Neural crest cell (in vitro differentiated cells): ENCODE data around the gene SLC25A1. TPM values are rescaled to one million over a fixed set of nuclear protein-coding genes. Genes with fewer than 3 reads are reported as not detected.
"Not testable (repeated sequence)": the region's sequence is repeated elsewhere in the genome, so short reads cannot be mapped to it uniquely, and the experiment has no call there.

ENCODE experiments used
- DNase-seq: peaks from one replicate; pipeline ENCODE4 v3.0.0; 2021; ENCODE audit warnings: low read depth, mixed read lengths, low spot score
- H3K27ac Mint-ChIP-seq: one replicate; pipeline ENCODE4 v1.8.0; 2021; ENCODE audit warnings: mild to moderate bottlenecking, mixed read lengths; ENCODE audit not compliant: unreplicated experiment
- H3K27me3 Mint-ChIP-seq: 2 replicates; pipeline ENCODE4 v1.8.0; 2021; ENCODE audit warnings: low read depth, mild to moderate bottlenecking, mixed read lengths
- H3K36me3 Mint-ChIP-seq: 2 replicates; pipeline ENCODE4 v1.8.0; 2021; ENCODE audit warnings: low read depth, mild to moderate bottlenecking, mixed read lengths
- H3K4me1 Mint-ChIP-seq: 2 replicates; pipeline ENCODE4 v1.8.0; 2021; ENCODE audit warnings: mixed read lengths
- H3K4me3 Mint-ChIP-seq: one replicate; pipeline ENCODE4 v1.8.0; 2021; ENCODE audit warnings: mild to moderate bottlenecking, mixed read lengths
- H3K9me3 Mint-ChIP-seq: 2 replicates; pipeline ENCODE4 v1.8.0; 2021; ENCODE audit warnings: mixed read lengths
- total RNA-seq: library from RNA; stranded (reverse); gene quantifications from 2 replicates; pipeline ENCODE4 v1.2.1, GENCODE V29; 2021
- TF ChIP-seq, protein P1 (sequence below): fragments of 200-600 bp; sonication (generic); conservative IDR thresholded peaks from 2 replicates; pipeline ENCODE4 v1.5.0; 2021; ENCODE audit warnings: antibody characterized with exemption, mild to moderate bottlenecking

Gene SLC25A1
- total RNA-seq, 1 donor from 2014 or later: 173 TPM

DNA sequence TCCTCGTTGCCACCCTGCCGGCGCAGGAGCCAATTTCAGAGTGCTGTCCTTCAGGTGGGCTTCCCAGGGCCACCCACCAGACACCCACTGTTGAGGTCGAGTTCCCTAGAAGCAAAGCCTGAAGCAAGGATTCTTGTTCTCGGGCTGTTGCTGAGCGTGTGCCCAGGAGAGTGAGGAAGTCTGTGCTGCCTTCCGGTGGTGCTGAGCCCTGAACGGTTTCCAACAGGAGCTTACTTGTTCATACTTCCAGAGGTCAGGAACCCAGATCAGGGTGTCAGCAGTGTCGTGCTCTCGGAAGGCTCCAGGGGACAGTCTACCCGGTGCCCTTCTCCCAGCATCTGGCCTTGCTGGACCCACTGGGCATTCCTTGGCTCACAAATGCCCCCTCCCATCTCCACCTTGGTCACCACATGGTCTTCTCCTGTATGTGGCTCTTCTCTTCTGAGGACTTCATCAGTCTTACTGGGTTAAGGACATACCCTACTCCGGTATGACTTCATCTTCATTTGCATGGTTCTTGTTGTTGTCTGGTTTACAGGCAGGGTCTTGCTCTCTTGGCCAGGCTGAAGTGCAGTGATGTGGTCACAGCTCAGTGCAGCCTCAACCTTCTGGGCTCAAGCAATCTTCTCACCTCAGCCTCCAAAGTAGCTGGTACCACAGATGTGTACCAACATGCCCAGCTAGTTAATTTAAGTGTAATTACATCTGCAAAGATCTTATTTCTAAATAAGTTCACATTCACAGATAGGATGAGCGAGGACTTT is 11.2 kb downstream of the SLC25A1 start:
- H3K36me3 Mint-ChIP-seq: no peaks in the 10 kb centered on the region
- no peak overlapping the region for H3K27ac Mint-ChIP-seq
- peaks cover 20% of the 10 kb centered on the region for H3K4me1 Mint-ChIP-seq
- peaks cover 81% of the 10 kb centered on the region for H3K27me3 Mint-ChIP-seq
- no peak for DNase-seq
- no peaks in the 10 kb centered on the region for H3K9me3 Mint-ChIP-seq
- H3K4me3 Mint-ChIP-seq: peak overlapping the region; percentile 69
- TF ChIP-seq, protein P1, sequence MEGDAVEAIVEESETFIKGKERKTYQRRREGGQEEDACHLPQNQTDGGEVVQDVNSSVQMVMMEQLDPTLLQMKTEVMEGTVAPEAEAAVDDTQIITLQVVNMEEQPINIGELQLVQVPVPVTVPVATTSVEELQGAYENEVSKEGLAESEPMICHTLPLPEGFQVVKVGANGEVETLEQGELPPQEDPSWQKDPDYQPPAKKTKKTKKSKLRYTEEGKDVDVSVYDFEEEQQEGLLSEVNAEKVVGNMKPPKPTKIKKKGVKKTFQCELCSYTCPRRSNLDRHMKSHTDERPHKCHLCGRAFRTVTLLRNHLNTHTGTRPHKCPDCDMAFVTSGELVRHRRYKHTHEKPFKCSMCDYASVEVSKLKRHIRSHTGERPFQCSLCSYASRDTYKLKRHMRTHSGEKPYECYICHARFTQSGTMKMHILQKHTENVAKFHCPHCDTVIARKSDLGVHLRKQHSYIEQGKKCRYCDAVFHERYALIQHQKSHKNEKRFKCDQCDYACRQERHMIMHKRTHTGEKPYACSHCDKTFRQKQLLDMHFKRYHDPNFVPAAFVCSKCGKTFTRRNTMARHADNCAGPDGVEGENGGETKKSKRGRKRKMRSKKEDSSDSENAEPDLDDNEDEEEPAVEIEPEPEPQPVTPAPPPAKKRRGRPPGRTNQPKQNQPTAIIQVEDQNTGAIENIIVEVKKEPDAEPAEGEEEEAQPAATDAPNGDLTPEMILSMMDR: no peak

DNA sequence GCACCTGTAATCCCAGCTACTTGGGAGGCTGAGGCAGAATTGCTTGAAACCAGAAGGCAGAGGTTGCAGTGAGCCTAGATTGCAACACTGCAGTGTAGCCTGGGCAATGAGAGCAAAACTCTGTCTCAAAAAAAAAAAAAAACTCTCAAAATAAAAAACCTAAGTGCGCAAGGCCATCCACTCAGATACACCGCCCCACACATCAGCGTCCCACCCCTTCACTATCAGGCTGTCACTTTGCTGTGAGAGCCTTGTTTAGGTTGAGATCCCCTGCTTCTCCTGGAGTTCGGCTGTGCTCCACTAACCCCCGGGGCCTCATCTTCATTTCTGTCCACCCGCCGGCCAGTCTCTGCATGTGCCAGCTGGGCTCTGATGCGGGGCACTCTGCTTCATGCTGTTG is 12.1 kb downstream of the SLC25A1 start:
- Mint-ChIP-seq H3K9me3 (no peaks in the 10 kb centered on the region), H3K4me1 (peaks cover 16% of the 10 kb centered on the region), H3K27ac (no peak overlapping the region), H3K4me3 (no peak overlapping the region), H3K36me3 (no peaks in the 10 kb centered on the region), H3K27me3 (peaks cover 84% of the 10 kb centered on the region)
- TF ChIP-seq, protein P1: no peak
- no peak for DNase-seq

DNA sequence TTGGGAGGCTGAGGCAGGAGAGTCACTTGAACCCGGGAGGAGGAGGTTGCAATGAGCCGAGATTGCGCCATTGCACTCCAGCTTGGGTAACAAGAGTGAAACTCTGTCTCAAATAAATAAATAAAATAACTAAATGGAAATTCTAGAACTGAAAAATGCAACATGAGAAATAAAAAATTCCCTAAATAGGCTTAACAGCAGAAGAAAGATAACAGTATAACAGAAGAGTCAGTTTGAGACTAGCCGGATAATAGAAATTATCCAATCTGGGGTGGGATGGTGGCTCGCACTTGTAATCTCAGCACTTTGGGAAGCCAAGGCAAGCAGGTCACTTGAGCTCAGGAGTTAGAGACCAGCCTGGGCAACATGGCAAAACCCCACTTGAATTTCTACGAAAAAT is 14.1 kb downstream of the SLC25A1 start:
- H3K36me3 Mint-ChIP-seq: no peaks in the 10 kb centered on the region
- no peak overlapping the region for H3K27ac Mint-ChIP-seq
- H3K4me1 Mint-ChIP-seq: peaks cover 9% of the 10 kb centered on the region
- no peak overlapping the region for H3K4me3 Mint-ChIP-seq
- no peak for DNase-seq
- TF ChIP-seq, protein P1: no peak
- no peaks in the 10 kb centered on the region for H3K9me3 Mint-ChIP-seq
- H3K27me3 Mint-ChIP-seq: peaks cover 77% of the 10 kb centered on the region

DNA sequence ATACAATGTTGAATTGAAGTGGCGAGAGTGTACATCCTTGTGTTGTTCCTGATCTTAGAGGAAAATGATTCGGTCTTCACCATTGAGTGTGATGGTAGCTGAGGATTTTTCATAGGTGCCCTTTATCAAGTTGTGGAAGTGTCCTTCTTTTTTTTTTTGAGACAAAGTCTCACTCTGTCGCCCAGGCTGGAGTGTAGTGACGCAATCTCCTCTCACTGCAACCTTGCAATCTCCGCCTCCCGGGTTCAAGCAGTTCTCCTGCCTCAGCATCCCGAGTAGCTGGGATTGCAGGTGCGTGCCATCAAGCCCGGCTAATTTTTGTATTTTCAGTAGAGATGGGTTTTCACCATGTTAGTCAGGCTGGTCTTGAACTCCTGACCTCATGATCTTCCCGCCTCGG is 19.9 kb downstream of the SLC25A1 start:
- not testable (repeated sequence) for H3K4me1 Mint-ChIP-seq, H3K36me3 Mint-ChIP-seq, DNase-seq, H3K27ac Mint-ChIP-seq, H3K4me3 Mint-ChIP-seq, H3K9me3 Mint-ChIP-seq
- peaks cover 63% of the 10 kb centered on the region for H3K27me3 Mint-ChIP-seq

DNA sequence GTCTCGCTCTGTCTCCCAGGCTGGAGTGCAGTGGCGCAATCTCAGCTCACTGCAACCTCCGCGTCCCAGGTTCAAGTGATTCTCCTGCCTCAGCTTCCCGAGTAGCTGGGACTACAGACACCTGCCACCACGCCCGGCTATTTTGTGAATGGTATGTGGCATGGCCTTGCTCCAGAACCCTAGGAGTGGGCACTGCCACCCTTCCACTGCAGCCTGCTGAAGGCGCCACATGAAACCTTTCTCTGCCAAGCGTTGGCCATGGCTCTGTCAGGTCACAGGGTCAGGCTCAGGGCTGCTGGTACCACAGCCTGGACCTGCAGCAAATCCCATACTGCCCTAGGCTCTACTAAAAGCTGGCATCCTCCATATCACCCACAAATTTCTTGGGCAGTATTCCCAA is 22.4 kb downstream of the SLC25A1 start:
- not testable (repeated sequence) for H3K36me3 Mint-ChIP-seq, H3K9me3 Mint-ChIP-seq, H3K27ac Mint-ChIP-seq, H3K4me1 Mint-ChIP-seq, H3K4me3 Mint-ChIP-seq, DNase-seq
- H3K27me3 Mint-ChIP-seq: peaks cover 72% of the 10 kb centered on the region

DNA sequence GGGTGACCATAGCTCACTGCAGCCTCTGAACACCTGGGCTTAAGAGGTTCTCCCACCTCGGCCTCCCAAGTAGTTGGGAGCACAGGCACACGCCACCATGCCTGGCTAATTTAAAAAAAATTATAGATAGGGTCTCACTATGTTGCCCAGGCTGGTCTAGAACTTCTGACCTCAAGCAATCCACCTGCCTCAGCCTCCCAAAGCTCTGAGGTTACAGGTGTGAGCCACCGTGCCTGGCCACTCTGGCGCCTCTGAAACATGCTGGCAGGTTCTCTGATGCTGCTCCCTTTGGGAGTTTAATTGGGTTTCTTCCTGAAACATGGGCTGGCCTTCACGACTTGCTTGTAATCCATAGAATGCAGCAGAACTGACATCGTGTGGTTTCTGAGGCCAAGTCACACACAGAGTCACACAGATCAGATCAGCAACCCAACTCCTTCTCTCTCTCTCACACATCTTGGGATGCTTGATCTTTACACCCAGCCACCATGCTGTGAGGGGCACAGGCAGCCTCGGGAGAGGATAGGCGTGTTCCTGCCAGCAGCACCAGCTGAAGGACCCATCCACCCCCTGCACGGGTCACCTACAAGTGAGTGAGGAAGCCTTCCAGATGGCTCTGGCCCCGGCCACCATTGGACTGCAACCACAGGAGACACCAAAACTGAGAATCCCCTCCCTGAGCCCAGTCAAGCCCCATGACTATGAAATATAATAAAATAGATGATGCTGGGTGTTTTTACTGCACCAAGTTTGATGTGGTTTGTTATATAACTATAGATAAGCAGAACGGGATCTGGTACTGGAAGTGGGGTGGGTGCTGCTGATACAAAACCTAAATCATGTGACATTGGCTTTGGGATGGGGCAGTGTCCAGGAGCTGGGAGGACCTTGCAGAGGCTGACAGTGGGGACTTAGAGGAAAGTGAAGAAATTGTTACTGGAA is 25.3 kb downstream of the SLC25A1 start:
- no peak overlapping the region for H3K27ac Mint-ChIP-seq
- H3K36me3 Mint-ChIP-seq: peaks cover 6% of the 10 kb centered on the region
- H3K4me1 Mint-ChIP-seq: no peaks in the 10 kb centered on the region
- TF ChIP-seq, protein P1: no peak
- peaks cover 70% of the 10 kb centered on the region for H3K27me3 Mint-ChIP-seq
- DNase-seq: no peak
- H3K9me3 Mint-ChIP-seq: no peaks in the 10 kb centered on the region
- no peak overlapping the region for H3K4me3 Mint-ChIP-seq
